TTC549 (cell line): Measurements from ENCODE around the gene MVP.
"Not testable (repeated sequence)": the region's sequence is repeated elsewhere in the genome, so short reads cannot be mapped to it uniquely, and the experiment has no call there.

Experiments used
- FAIRE-seq: peaks from 2 replicates; lab custom pipeline; 2012; peaks lifted over from hg19 to GRCh38; lab: Jason Lieb, UNC

The MVP gene

GRCh38 chr16:29876217-29876593 is 55.9 kb downstream of the MVP start:
- no peak for FAIRE-seq

- no peak for FAIRE-seq
These were observed 56.5 kb downstream of the MVP start for GRCh38 chr16:29876594-29877249.

- FAIRE-seq: no peak
These were observed 57.2 kb downstream of the MVP start for GRCh38 chr16:29877266-29877961.

- FAIRE-seq: no peak
These were observed 57.9 kb downstream of the MVP start for GRCh38 chr16:29878172-29878571.

- FAIRE-seq: no peak
These were observed 60.8 kb downstream of the MVP start for GRCh38 chr16:29881050-29881449.

GRCh38 chr16:29883987-29884386 is 63.7 kb downstream of the MVP start:
- FAIRE-seq: no peak

- FAIRE-seq: not testable (repeated sequence)
These were observed 69.1 kb downstream of the MVP start for GRCh38 chr16:29889372-29889771.

- no peak for FAIRE-seq
These were observed 71.5 kb downstream of the MVP start for GRCh38 chr16:29891525-29892457.

- no peak for FAIRE-seq
These were observed 72.2 kb downstream of the MVP start for GRCh38 chr16:29892458-29892813.

- no peak for FAIRE-seq
These were observed 73.3 kb downstream of the MVP start for GRCh38 chr16:29893553-29893952.

GRCh38 chr16:29894352-29894751 is 74.1 kb downstream of the MVP start:
- no peak for FAIRE-seq

GRCh38 chr16:29896841-29897240 is 76.6 kb downstream of the MVP start:
- FAIRE-seq: no peak

GRCh38 chr16:29897333-29897732 is 77.1 kb downstream of the MVP start:
- FAIRE-seq: no peak
